Ovary (tissue), 3 donors: ENCODE data around the gene PPP2R1A.

Source experiments
- CTCF ChIP-seq, 3 donors: fragments of 450-650 bp in 2 of 3; fragments of 200-600 bp in 1 of 3; IDR thresholded peaks; one replicate each; pipeline versions ENCODE4 v1.5.1 to v1.8.0; 2016 to 2022; ENCODE audit warnings: antibody characterized with exemption in 3 of 3, mild to moderate bottlenecking in 1 of 3
- EP300 ChIP-seq: sonication (generic); formaldehyde crosslinking; IDR thresholded peaks from one replicate; pipeline ENCODE4 v1.6.1; 2017; ENCODE audit warnings: antibody characterized with exemption
- POLR2A ChIP-seq: fragments of 450-650 bp; IDR thresholded peaks from one replicate; pipeline ENCODE4 v1.6.1; 2017; ENCODE audit warnings: antibody characterized with exemption, mild to moderate bottlenecking, moderate library complexity
- donor health status: DM: no; HTN: no; CAD: no.

GRCh38 chr19:52275988-52276387 lies 86.1 kb downstream of the PPP2R1A start:
- TF ChIP-seq CTCF (IDR thresholded peaks at IDR 0.05) (no peak), POLR2A (no peak), EP300 (no peak)
